DMS79 (cell line): ENCODE data around the gene ULK4.
"Not testable (repeated sequence)": the region's sequence is repeated elsewhere in the genome, so short reads cannot be mapped to it uniquely, and the experiment has no call there.

ENCODE experiments used
- DNase-seq: peaks from one replicate; lab custom pipeline; 2025; lab: John Stamatoyannopoulos, UW

Gene ULK4

GRCh38 chr3:41960826-41961750 lies 815 bp downstream of the ULK4 start:
- DNase-seq: no peak

GRCh38 chr3:41956574-41956973 lies 5.3 kb downstream of the ULK4 start:
- DNase-seq: no peak

- no peak for DNase-seq
These were observed 6.7 kb downstream of the ULK4 start for GRCh38 chr3:41955192-41955591.

GRCh38 chr3:41943311-41943843 lies 18.5 kb downstream of the ULK4 start:
- DNase-seq: no peak

GRCh38 chr3:41940393-41940792 lies 21.5 kb downstream of the ULK4 start:
- DNase-seq: no peak

- DNase-seq: no peak
These were observed 25.5 kb downstream of the ULK4 start for GRCh38 chr3:41936384-41936783.

- DNase-seq: no peak
These were observed 28.7 kb downstream of the ULK4 start for GRCh38 chr3:41933154-41933676.

- no peak for DNase-seq
These were observed 29.4 kb downstream of the ULK4 start for GRCh38 chr3:41932464-41932863.

- no peak for DNase-seq
These were observed 41.4 kb downstream of the ULK4 start for GRCh38 chr3:41920406-41920965.

- no peak for DNase-seq
These were observed 46.5 kb downstream of the ULK4 start for GRCh38 chr3:41915353-41915752.

GRCh38 chr3:41912280-41912679 lies 49.6 kb downstream of the ULK4 start:
- DNase-seq: no peak

- DNase-seq: no peak
These were observed 54.4 kb downstream of the ULK4 start for GRCh38 chr3:41907330-41908073.

GRCh38 chr3:41900265-41900664 lies 61.6 kb downstream of the ULK4 start:
- no peak for DNase-seq

- DNase-seq: no peak
These were observed 63.3 kb downstream of the ULK4 start for GRCh38 chr3:41898631-41899030.

- no peak for DNase-seq
These were observed 67.9 kb downstream of the ULK4 start for GRCh38 chr3:41893977-41894376.

- DNase-seq: no peak
These were observed 73.4 kb downstream of the ULK4 start for GRCh38 chr3:41888368-41889076.

- no peak for DNase-seq
These were observed 78.9 kb downstream of the ULK4 start for GRCh38 chr3:41882956-41883355.

GRCh38 chr3:41881233-41881821 lies 80.6 kb downstream of the ULK4 start:
- no peak for DNase-seq

- DNase-seq: no peak
These were observed 81.5 kb downstream of the ULK4 start for GRCh38 chr3:41880387-41880786.

- not testable (repeated sequence) for DNase-seq
These were observed 84.2 kb downstream of the ULK4 start for GRCh38 chr3:41877741-41878140.

GRCh38 chr3:41874022-41874421 lies 87.9 kb downstream of the ULK4 start:
- DNase-seq: no peak
